Activated naive CD8-positive, alpha-beta T cell treated with anti-CD3 and anti-CD28 coated beads, Interleukin-2, amount 50 U/mL, for 24 hours (primary cell): ENCODE results near the gene MPPE1.

Source experiments
- ATAC-seq: fragments of 150-1000 bp; cut with Tn5 transposase; one replicate; pipeline ENCODE4 v1.10.0; 2021
- DNase-seq: peaks from one replicate; pipeline ENCODE4 v3.0.0; 2021
- H3K27ac Mint-ChIP-seq: one replicate; pipeline ENCODE4 v1.8.0; 2021; ENCODE audit warnings: mild to moderate bottlenecking, mixed read lengths
- H3K27me3 Mint-ChIP-seq: one replicate; pipeline ENCODE4 v1.8.0; 2021; ENCODE audit warnings: mixed read lengths
- H3K36me3 Mint-ChIP-seq: one replicate; pipeline ENCODE4 v1.8.0; 2021; ENCODE audit warnings: low read depth, mixed read lengths
- H3K4me1 Mint-ChIP-seq: one replicate; pipeline ENCODE4 v1.8.0; 2021; ENCODE audit warnings: mixed read lengths
- H3K4me3 Mint-ChIP-seq: one replicate; pipeline ENCODE4 v1.8.0; 2021; ENCODE audit warnings: mild to moderate bottlenecking, moderate library complexity, mixed read lengths
- H3K9me3 Mint-ChIP-seq: one replicate; pipeline ENCODE4 v1.8.0; 2021; ENCODE audit warnings: mixed read lengths

MPPE1 gene

GRCh38 chr18:11842562-11842961 is 65.6 kb downstream of the MPPE1 start:
- ATAC-seq (no peak), DNase-seq (no peak)
- H3K27me3 Mint-ChIP-seq = no peaks in the 10 kb centered on the region
- H3K27ac Mint-ChIP-seq = no peak overlapping the region
- H3K4me1 Mint-ChIP-seq = no peaks in the 10 kb centered on the region
- no peaks in the 10 kb centered on the region for H3K9me3 Mint-ChIP-seq
- no peaks in the 10 kb centered on the region for H3K36me3 Mint-ChIP-seq
- no peak overlapping the region for H3K4me3 Mint-ChIP-seq

DNA sequence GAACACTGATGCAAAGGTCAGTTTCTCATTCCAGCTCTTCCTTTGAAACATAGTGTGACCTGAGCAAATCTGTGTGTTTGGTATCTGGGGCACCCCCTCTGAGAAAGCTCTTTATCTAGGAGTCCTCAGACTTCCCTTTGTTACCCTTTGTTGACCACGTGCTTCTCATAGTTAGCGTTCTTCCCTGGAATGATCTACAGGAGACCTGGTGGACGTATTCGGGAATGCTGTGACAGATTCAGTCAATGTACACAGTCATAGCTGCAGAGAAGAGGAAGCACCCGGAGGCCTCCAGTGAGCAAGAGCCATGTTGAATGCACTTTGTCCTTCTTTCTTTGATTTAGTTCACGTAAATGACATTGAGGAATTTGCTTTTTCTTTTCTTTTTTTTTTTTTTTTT is 67.6 kb downstream of the MPPE1 start:
- no peak for ATAC-seq
- no peak for DNase-seq
- Mint-ChIP-seq H3K36me3 (no peaks in the 10 kb centered on the region), H3K4me3 (no peak overlapping the region), H3K9me3 (no peaks in the 10 kb centered on the region), H3K4me1 (no peaks in the 10 kb centered on the region), H3K27ac (no peak overlapping the region), H3K27me3 (no peaks in the 10 kb centered on the region)

GRCh38 chr18:11839556-11839955 is 68.6 kb downstream of the MPPE1 start:
- no peak overlapping the region for H3K27ac Mint-ChIP-seq
- H3K9me3 Mint-ChIP-seq = no peaks in the 10 kb centered on the region
- no peaks in the 10 kb centered on the region for H3K36me3 Mint-ChIP-seq
- no peak for ATAC-seq
- no peak for DNase-seq
- no peaks in the 10 kb centered on the region for H3K4me1 Mint-ChIP-seq
- no peak overlapping the region for H3K4me3 Mint-ChIP-seq
- no peaks in the 10 kb centered on the region for H3K27me3 Mint-ChIP-seq

- DNase-seq = no peak
- Mint-ChIP-seq H3K4me3 (no peak overlapping the region), H3K27me3 (peaks cover 2% of the 10 kb centered on the region), H3K36me3 (no peaks in the 10 kb centered on the region), H3K4me1 (no peaks in the 10 kb centered on the region), H3K9me3 (peaks cover 4% of the 10 kb centered on the region), H3K27ac (no peak overlapping the region)
- ATAC-seq = no peak
These were observed 73.3 kb downstream of the MPPE1 start for GRCh38 chr18:11834772-11835171.
